GM12878 (cell line): ENCODE data around the gene TMEM167B. TPM values are rescaled to one million over a fixed set of nuclear protein-coding genes. Genes with fewer than 3 reads are reported as not detected.

Experiments used
- BCL11A ChIP-seq: IDR thresholded peaks from 2 replicates; pipeline ENCODE4 v1.6.1; 2011; ENCODE audit warnings: low read depth, low read length
- BRCA1 ChIP-seq: IDR thresholded peaks from 2 replicates; pipeline ENCODE4 v1.6.1; 2011; ENCODE audit warnings: low read depth, low read length, improper control_type of control experiment
- CUX1 ChIP-seq: IDR thresholded peaks from 2 replicates; pipeline ENCODE4 v1.6.1; 2012; ENCODE audit warnings: improper control_type of control experiment, low read depth, low read length; ENCODE audit not compliant: insufficient replicate concordance
- NRF1 ChIP-seq: conservative IDR thresholded peaks from 2 replicates; pipeline ENCODE4 v1.6.1; 2011; ENCODE audit warnings: mild to moderate bottlenecking, low read depth, low read length, improper control_type of control experiment
- SMC3 ChIP-seq: IDR thresholded peaks from 2 replicates; pipeline ENCODE4 v1.6.1; 2011; ENCODE audit warnings: low read length, improper control_type of control experiment, borderline replicate concordance
- ZBED1 ChIP-seq: IDR thresholded peaks from 2 replicates; pipeline ENCODE4 v1.6.1; 2016; ENCODE audit warnings: borderline replicate concordance
- polyA plus RNA-seq, 11 experiments: library from polyadenylated mRNA; depleted of rRNA in 4 of 11; unstranded in 6 of 11; stranded (reverse) in 5 of 11; fragments of >200 nt; fragmentation: Nextera tagmentation in 4 of 11; fragmentation: Illumina TruSeq in 1 of 11; extraction: Ambion mirVana in 4 of 11; extraction: Trizol in 1 of 11; gene quantifications; 1 replicate in 1 of 11; 2 replicates in 10 of 11; pipeline versions ENCODE4 v1.2.1 to v1.2.3, GENCODE V29; 2011 to 2016; ENCODE audit warnings: inconsistent platforms in 2 of 11, missing spikeins in 2 of 11, low read depth in 1 of 11
- total RNA-seq, 4 experiments: library from RNA; depleted of rRNA in 3 of 4; stranded (reverse); fragments of >200 nt in 3 of 4; fragmentation: Illumina TruSeq in 1 of 4; extraction: Trizol in 1 of 4; gene quantifications; 2 replicates each; pipeline versions ENCODE4 v1.2.1 to v1.2.3, GENCODE V29; 2013 to 2021
- TF ChIP-seq, protein P1 (sequence below): fragments of 450-650 bp; formaldehyde crosslinking; IDR thresholded peaks from 2 replicates; pipeline ENCODE4 v1.4.0; 2020; ENCODE audit warnings: mild to moderate bottlenecking, moderate library complexity
- TF ChIP-seq, protein P2 (sequence below): fragments of 450-650 bp; IDR thresholded peaks from 2 replicates; pipeline ENCODE4 v1.6.1; 2017; ENCODE audit warnings: borderline replicate concordance

TMEM167B gene
- total and polyA plus RNA-seq, 10 of the 15 experiments (the other 5 are each of a cell fraction or from before 2014, with no cell fraction given), result 15.6 to 26.1 (median 21.1) TPM

GRCh38 chr1:109120356-109120755 is 29.8 kb downstream of the TMEM167B start (continued):
- TF ChIP-seq CUX1, result no peak
- no peak for TF ChIP-seq BRCA1
- TF ChIP-seq, protein P1, sequence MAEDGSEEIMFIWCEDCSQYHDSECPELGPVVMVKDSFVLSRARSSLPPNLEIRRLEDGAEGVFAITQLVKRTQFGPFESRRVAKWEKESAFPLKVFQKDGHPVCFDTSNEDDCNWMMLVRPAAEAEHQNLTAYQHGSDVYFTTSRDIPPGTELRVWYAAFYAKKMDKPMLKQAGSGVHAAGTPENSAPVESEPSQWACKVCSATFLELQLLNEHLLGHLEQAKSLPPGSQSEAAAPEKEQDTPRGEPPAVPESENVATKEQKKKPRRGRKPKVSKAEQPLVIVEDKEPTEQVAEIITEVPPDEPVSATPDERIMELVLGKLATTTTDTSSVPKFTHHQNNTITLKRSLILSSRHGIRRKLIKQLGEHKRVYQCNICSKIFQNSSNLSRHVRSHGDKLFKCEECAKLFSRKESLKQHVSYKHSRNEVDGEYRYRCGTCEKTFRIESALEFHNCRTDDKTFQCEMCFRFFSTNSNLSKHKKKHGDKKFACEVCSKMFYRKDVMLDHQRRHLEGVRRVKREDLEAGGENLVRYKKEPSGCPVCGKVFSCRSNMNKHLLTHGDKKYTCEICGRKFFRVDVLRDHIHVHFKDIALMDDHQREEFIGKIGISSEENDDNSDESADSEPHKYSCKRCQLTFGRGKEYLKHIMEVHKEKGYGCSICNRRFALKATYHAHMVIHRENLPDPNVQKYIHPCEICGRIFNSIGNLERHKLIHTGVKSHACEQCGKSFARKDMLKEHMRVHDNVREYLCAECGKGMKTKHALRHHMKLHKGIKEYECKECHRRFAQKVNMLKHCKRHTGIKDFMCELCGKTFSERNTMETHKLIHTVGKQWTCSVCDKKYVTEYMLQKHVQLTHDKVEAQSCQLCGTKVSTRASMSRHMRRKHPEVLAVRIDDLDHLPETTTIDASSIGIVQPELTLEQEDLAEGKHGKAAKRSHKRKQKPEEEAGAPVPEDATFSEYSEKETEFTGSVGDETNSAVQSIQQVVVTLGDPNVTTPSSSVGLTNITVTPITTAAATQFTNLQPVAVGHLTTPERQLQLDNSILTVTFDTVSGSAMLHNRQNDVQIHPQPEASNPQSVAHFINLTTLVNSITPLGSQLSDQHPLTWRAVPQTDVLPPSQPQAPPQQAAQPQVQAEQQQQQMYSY (CRISPR knock-in tag), result no peak
- no peak for TF ChIP-seq BCL11A
- no peak for TF ChIP-seq NRF1
- TF ChIP-seq ZBED1, result no peak
- no peak for TF ChIP-seq SMC3
- TF ChIP-seq, protein P2, sequence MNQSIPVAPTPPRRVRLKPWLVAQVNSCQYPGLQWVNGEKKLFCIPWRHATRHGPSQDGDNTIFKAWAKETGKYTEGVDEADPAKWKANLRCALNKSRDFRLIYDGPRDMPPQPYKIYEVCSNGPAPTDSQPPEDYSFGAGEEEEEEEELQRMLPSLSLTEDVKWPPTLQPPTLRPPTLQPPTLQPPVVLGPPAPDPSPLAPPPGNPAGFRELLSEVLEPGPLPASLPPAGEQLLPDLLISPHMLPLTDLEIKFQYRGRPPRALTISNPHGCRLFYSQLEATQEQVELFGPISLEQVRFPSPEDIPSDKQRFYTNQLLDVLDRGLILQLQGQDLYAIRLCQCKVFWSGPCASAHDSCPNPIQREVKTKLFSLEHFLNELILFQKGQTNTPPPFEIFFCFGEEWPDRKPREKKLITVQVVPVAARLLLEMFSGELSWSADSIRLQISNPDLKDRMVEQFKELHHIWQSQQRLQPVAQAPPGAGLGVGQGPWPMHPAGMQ, result no peak
